ENCODE data around the gene IGF2BP1. TPM values are rescaled to one million over a fixed set of nuclear protein-coding genes. Genes with fewer than 3 reads are reported as not detected.

IGF2BP1 gene
- total and polyA plus RNA-seq, 2 of the 8 experiments (the other 6 are each of a cell fraction or from before 2014, with no cell fraction given): 41.6 to 513 TPM

DNA sequence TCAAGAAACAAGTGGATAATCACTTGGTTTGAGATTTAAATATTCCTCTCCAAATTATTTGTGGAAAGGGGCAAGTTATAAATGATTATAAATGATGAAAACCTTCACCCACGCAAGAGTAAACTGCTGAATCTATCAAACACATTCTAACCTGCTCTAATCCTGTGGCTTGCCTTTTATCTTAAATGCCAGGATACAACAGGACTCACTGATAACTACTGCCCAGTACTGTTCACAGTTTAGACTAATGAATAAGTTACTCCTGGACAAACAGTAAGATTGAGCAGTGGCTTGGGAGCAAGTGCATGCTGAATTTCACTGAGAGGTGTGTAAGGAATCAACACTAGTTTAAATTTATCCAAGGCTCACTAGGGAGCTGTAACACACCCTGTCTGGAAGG is 31.1 kb downstream of the IGF2BP1 start:
- Histone ChIP-seq H2AK5ac (ENCODE audit: low read depth, low read length) (no peak overlapping the region), H3K27me3 (replicated peaks in 1 of 4; ENCODE audit: control insufficient read depth in 3 of 4, extremely low read depth in 1 of 4, insufficient read depth in 3 of 4, low read length in 3 of 4) (no peaks in the 10 kb centered on the region), H2BK15ac (ENCODE audit: low read length) (no peak overlapping the region), H3K23me2 (ENCODE audit: low read depth, low read length) (no peaks in the 10 kb centered on the region; the same call in 1 of the 2 replicates), H3K23ac (ENCODE audit: insufficient read length) (no peak overlapping the region), H4K8ac (ENCODE audit: extremely low read depth, insufficient read depth, low read length) (no peak overlapping the region), H3K9me3 (ENCODE audit: insufficient read depth in 2 of 2, low read depth in 1 of 2, low read length in 1 of 2) (no peaks in the 10 kb centered on the region), H3K4me3 (ENCODE audit: extremely low read depth in 1 of 4, insufficient read depth in 2 of 4, low read depth in 3 of 4, low read length in 4 of 4) (no peak overlapping the region), H2BK12ac (ENCODE audit: low read depth, low read length) (no peak overlapping the region), H3K9ac (replicated peaks in 1 of 4; ENCODE audit: extremely low read depth in 1 of 4, low read depth in 3 of 4, low read length in 3 of 4) (no peak overlapping the region), H3K27ac (ENCODE audit: low read depth, low read length) (no peak overlapping the region), H4K91ac (replicated peaks; ENCODE audit: insufficient read length, low read length) (no peak overlapping the region), H2BK120ac (replicated peaks; ENCODE audit: low read depth, low read length) (no peak overlapping the region), H3K36me3 (ENCODE audit: control insufficient read depth in 2 of 4, insufficient read depth in 4 of 4, low read length in 3 of 4) (peaks cover 12 to 60% (median 43%) of the 10 kb centered on the region in 4 experiments), H2BK5ac (ENCODE audit: low read depth, low read length) (no peak overlapping the region), H3K18ac (ENCODE audit: extremely low read depth, low read length) (no peak overlapping the region), H2AFZ (ENCODE audit: low read length) (no peak overlapping the region), H3K79me1 (ENCODE audit: low read depth, low read length) (no peaks in the 10 kb centered on the region; the same call in none of the 2 replicates), H3K79me2 (ENCODE audit: control insufficient read depth in 1 of 2, insufficient read depth in 2 of 2, low read length in 2 of 2) (peaks cover 5 to 57% of the 10 kb centered on the region in 2 experiments; a peak in 3 of 4 replicates), H3K4me2 (ENCODE audit: insufficient read depth in 1 of 2, low read depth in 2 of 2, low read length in 2 of 2) (no peak overlapping the region), H4K20me1 (replicated peaks in 1 of 2; ENCODE audit: control insufficient read depth in 1 of 2, insufficient read depth in 2 of 2, low read length in 2 of 2) (peaks cover 1 to 5% of the 10 kb centered on the region in 2 experiments), H3K14ac (ENCODE audit: insufficient read length) (no peak overlapping the region), H2BK20ac (ENCODE audit: low read length) (no peak overlapping the region), H3K4ac (replicated peaks; ENCODE audit: insufficient read length, low read depth, low read length) (no peak overlapping the region), H4K5ac (ENCODE audit: insufficient read length, low read depth, low read length) (no peak overlapping the region), H3K56ac (replicated peaks; ENCODE audit: insufficient read length, low read depth, low read length) (no peak overlapping the region), H3K4me1 (replicated peaks in 1 of 4; ENCODE audit: control insufficient read depth in 3 of 4, insufficient read depth in 4 of 4, low read length in 3 of 4) (peaks cover 2 to 17% (median 10%) of the 10 kb centered on the region in 4 experiments)
- ChIA-PET CTCF (ENCODE audit: partially characterized antibody) (interaction anchor here (1.0 to 10.6 kb wide), 10 partner anchors 7 to 75 kb away, joined by 3 to 222 read pairs (median 6); no protein-coding TSS in a partner anchor), POLR2A (ENCODE audit: partially characterized antibody) (interaction anchor here (1.2 to 10.6 kb wide), 5 partner anchors 14 to 38 kb away, joined by 3 to 141 read pairs (median 13); partner anchors contain the start of gene IGF2BP1)
- FAIRE-seq (no peak), DNase-seq (ENCODE audit: low read depth in 1 of 2, low spot score in 2 of 2) (no peak)
- 79% methylated on average over 1 of the region's 1 CpG; no CpG with 5 or more reads in 1 of the 2 experiments for WGBS, 2 experiments (ENCODE audit: extremely low coverage in 1 of 2, insufficient coverage in 1 of 2, insufficient read length in 1 of 2, insufficient replicate concordance in 2 of 2, low coverage in 1 of 2, low lambda C conversion rate in 2 of 2, missing lambda C conversion rate in 1 of 2)
- TF ChIP-seq KDM4A (IDR thresholded peaks at IDR 0.05; ENCODE audit: low read depth, low read length, severe bottlenecking): no peak
- TF ChIP-seq SUZ12 (IDR thresholded peaks at IDR 0.05; ENCODE audit: low read length): no peak
- TF ChIP-seq, protein P1, sequence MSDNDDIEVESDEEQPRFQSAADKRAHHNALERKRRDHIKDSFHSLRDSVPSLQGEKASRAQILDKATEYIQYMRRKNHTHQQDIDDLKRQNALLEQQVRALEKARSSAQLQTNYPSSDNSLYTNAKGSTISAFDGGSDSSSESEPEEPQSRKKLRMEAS (IDR thresholded peaks at IDR 0.05): no peak
- TF ChIP-seq GABPA (IDR thresholded peaks at IDR 0.05; ENCODE audit: borderline replicate concordance, insufficient read depth, low read length): no peak
